CD4-positive, alpha-beta T cell treated with Interleukin-6 for 4 hours (primary cell): Measurements from ENCODE around the gene TLE1.
A peak's percentile ranks its signal among the peaks of the same experiment; 100 is the strongest.
"Not testable (repeated sequence)": the region's sequence is repeated elsewhere in the genome, so short reads cannot be mapped to it uniquely, and the experiment has no call there.

Source experiments
- DNase-seq: peaks from one replicate; pipeline ENCODE4 v3.0.0-alpha.2; 2020; ENCODE audit warnings: mixed read lengths

The TLE1 gene

DNA sequence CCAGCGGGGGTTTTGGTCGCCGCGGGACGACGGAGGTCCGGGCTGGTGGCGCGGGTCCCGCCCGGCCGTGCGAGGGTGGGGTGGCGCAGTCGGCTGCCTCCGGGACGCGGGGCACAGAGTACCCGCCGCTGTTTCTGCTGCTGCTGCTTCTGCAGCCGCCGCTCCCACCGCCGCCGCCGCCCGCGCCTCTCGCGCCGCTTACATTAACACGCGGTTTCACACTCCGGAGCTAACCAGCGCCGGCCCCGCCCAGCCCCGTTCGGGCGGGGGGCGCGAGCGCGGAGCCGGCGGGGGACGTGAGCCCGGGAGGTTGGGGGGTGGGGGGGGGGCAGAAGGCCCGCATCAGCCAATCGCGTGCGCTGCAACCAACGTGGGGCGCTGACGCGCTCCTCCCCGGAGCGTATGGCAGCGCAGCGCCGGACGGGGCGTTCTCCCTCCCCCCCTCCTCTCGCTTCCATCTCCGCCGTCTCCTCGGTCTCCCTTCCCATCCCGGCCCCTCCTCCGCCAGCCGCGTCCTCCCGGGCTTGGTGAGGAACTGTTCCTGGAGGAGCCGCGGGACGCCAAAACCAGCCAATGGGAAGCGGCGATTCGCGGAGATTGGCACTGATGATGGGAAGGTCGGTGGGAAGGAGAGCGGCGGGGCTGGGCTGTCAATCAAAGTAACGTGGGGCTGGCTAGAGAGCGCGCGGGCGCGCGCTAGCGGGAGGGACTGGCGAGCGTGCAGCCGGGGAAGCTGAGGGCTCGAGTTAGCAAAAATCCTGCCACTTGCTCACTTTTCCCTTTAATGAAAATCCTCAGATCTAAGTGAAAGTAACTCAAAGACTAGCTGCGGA is at the start of gene TLE1:
Gene TLE1 (minus strand): TSS at position 205 of the 833 bp plus-strand sequence. CDS start 1,307 bp downstream, outside the sequence.
- peak; percentile 79 for DNase-seq

- DNase-seq: no peak
These were observed 48.6 kb upstream of the TLE1 start for GRCh38 chr9:81737871-81738507.

GRCh38 chr9:81730498-81730897 is 41.2 kb upstream of the TLE1 start:
- DNase-seq: not testable (repeated sequence)

DNA sequence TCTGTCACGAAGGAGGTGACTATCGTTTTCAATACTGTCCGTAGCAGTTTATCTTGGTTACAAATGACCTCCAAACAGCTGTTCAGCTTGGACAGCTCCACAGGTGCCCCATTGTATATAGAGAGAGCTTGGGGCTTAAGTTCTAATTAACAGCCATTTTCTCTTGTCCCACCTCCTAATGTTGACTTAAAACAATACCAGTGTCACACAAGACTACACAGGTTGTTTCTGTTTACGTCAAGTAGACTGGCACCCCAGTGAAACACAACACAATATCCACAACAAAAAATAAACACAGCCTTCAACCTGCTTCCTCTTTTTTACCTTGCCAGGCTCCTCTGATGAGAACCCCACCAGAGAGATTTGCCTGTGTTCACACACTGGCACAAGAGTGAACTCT is 39.8 kb upstream of the TLE1 start:
- no peak for DNase-seq

- DNase-seq: no peak
These were observed 35.0 kb upstream of the TLE1 start for GRCh38 chr9:81724242-81724889.

GRCh38 chr9:81722277-81722676 is 32.9 kb upstream of the TLE1 start:
- DNase-seq: no peak

- no peak for DNase-seq
These were observed 31.2 kb upstream of the TLE1 start for GRCh38 chr9:81720450-81721086.

DNA sequence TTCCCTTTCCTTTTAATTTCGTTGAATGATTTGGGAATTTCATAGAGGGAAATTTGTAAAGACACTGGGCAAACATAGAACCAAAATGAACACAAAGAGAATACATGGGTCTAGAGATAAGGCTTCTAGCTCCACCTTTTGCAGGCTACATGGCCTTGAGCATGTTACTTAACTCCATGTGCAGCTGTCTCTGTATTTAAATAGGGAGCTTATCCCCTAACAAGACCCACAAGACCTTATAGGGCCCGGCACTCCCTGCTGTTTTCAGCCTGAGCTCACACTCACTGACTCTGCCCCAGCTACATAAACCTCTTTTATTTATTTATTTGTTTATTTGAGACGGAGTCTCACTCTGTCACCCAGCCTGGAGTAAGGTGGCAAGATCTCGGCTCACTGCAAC is 30.6 kb upstream of the TLE1 start:
- DNase-seq: no peak

DNA sequence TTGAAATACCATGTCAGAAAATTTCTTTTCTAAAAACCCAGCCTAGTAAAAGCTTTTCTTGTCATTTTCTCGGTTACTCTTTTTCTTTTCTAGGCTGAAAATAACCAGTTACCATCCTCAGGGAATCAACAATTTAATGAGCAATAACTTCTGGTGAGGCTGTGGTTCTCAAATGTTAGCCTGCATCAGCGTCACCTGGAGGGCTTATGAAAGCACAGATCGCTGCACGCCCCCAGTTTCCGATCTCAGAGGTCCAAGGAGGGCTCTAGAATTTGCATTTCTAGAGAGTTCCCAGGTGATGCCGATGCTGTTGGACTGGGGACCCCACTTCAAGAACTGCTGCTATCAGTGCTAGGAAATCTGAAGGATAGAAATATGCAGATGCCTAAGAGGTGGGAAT is 28.9 kb upstream of the TLE1 start:
- no peak for DNase-seq

GRCh38 chr9:81717747-81718077 is 28.4 kb upstream of the TLE1 start:
- DNase-seq: no peak

GRCh38 chr9:81717061-81717746 is 27.9 kb upstream of the TLE1 start:
- no peak for DNase-seq

- no peak for DNase-seq
These were observed 27.1 kb upstream of the TLE1 start for GRCh38 chr9:81716409-81716808.

DNA sequence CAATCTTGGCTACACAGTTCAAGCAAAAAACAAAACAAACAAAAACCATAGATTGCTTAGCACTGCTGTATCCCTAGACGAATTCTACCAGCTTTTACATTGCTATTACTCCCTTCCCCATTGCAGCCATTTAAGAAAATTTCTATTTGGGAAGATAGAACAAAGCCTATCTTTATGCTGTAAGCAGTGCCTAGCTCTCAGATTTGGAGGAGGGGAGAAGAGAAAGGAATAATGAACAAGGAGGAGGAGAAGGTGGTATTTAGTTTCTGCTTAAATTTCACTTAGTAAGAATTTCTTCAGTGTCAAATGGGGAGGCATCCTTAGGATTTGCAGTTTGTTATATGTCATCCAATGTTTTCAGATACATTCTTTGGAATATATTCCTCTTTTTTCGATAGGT is 16.2 kb upstream of the TLE1 start:
- no peak for DNase-seq

GRCh38 chr9:81694541-81694940 is 5.2 kb upstream of the TLE1 start:
- DNase-seq: no peak

GRCh38 chr9:81693671-81694378 is 4.5 kb upstream of the TLE1 start:
- DNase-seq: no peak

DNA sequence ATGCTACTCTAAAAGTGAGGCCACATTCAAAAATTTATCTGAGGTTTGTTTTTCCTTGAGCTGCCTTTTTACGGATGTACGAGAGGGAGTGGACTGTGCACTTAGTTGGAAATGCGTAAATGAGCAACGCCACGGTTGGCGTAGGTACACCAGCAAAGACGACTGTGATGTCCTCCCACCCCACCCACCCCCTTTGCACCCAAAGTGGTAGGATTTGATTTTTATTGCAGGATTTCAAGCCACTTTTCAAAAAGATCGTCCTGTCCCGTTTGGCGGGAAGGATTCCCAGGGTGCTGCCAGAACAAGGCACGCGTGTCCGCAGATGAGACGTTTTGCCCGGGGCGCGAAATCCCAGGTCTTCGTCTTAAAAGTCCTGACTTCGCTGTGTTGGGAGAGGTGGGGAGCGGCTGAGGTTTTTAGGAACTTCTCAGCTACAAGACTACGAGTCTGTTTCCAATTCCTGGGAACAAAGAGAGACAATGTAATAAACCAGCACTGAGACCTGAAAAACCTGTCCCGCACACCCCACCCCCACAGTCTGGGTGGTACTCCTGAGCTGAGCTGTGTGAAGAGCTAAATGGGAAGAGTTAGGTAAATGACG is 1.0 kb upstream of the TLE1 start:
- DNase-seq: no peak

DNA sequence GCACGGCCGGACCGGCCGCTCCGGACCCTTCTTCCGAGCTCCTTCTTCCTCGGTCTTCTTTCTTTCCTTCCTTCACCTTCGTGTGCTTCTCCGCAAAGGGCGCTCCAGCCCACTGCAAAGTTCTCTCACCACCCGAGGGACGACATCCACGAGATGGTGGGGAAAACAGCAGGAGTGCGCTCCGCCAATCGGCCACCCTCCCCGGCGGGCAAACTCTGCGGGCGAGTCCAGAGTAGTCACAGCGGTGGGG is 329 bp downstream of the TLE1 start:
- not testable (repeated sequence) for DNase-seq

DNA sequence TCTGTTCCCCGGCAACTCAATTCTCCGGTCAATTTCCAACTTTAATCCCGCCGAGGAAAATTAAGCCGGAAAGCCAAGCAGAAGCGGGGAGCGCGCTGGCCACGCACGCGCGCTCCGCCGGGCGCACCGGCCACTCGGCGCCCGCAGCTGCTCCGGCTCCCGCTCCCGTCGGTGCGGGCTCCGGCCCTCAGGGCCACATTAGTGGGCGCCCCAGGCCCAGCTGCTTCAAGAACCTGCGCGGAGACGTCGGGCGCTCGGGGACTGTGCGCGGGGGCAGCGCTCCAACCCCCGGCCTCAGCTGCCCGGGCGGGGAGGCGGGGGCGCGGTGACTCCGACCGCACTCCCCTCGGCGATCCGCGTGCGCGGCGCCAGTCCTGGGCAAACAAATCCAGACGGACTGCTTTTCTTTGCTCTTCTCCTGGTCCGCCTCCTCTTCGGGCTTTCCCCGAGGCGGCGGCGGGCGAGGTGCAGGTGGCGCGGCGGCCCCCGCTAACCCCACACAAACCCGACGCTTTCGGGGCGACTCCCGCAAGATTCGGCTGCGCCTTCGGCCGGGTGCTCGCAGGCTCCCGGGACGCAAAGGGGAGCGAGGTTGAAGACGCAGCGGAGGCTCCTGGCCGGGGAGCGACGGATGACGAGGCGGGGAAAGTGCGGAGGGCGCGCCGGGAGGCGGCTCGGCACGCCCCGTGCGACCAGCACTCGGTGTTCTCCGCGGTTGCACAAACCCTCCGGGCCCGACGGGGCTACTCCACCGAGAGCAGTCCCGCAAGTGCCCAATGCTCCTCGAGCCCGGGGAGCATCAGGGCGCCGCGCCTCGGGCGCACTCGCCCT is 870 bp downstream of the TLE1 start:
- DNase-seq: peak; percentile 17

DNA sequence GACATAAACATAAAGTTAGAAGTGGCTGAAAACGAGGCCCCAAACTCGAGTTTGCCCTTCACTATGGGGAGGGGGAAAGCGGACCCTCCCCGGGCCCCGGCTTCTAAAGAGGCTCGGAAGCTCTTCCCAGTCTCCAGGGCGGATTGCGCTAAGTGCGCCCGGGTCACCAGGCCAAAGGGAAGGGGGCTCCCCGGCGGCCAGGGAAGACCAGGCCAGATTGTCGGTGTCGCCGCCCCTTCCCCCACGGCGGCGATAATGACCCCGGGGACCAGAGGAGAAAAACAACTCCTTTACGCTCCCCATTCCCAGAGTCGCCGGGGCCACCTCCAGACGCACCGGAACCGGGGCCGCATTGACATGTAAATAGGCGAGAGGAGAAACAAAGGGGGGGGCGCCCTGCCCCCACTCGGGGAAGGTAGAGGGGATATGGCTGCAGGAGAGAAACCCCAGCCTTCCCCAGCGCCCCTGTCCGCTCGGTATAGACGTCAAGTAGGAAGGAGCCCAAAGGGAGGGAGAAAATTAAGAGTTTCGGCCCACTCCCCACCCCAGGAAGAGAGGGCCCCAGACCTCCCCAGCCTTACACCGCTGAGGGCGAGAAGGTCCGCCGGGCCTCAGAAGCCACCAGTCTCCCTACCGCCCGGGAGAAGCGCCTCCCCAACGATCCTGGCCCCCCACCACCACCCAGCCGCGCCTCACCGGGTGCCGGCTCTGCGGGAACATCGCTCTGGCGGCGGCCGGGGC is 1.7 kb downstream of the TLE1 start:
- DNase-seq: no peak
